K562 (cell line): Measurements from ENCODE around the gene ZNHIT2. TPM values are rescaled to one million over a fixed set of nuclear protein-coding genes. Genes with fewer than 3 reads are reported as not detected.

Source experiments
- ARHGAP35 ChIP-seq: fragments of 450-650 bp; IDR thresholded peaks from 2 replicates; pipeline ENCODE4 v1.6.1; 2018; ENCODE audit not compliant: partially characterized antibody
- CCAR2 ChIP-seq: fragments of 200-400 bp; formaldehyde crosslinking; IDR thresholded peaks from 2 replicates; pipeline ENCODE4 v1.6.1; 2017; ENCODE audit warnings: mild to moderate bottlenecking, low read depth, low read length
- CREM ChIP-seq: IDR thresholded peaks from 2 replicates; pipeline ENCODE4 v1.6.1; 2014; ENCODE audit warnings: antibody characterized with exemption, low read depth
- GABPB1 ChIP-seq: sonication (generic); formaldehyde crosslinking; IDR thresholded peaks from 2 replicates; pipeline ENCODE4 v1.8.0; 2022; ENCODE audit warnings: mild to moderate bottlenecking, missing genetic modification reagents
- JUNB ChIP-seq: fragments of 450-650 bp; formaldehyde crosslinking; conservative IDR thresholded peaks from 2 replicates; pipeline ENCODE4 v1.4.0; 2020; ENCODE audit warnings: mild to moderate bottlenecking
- KLF6 ChIP-seq: fragments of 250-450 bp; sonication (Bioruptor Pico); IDR thresholded peaks from 2 replicates; pipeline ENCODE4 v1.4.0; 2020; ENCODE audit warnings: mild to moderate bottlenecking, moderate library complexity, borderline replicate concordance
- MEF2A ChIP-seq: IDR thresholded peaks from 2 replicates; pipeline ENCODE4 v1.6.1; 2011; ENCODE audit warnings: low read depth, mild to moderate bottlenecking, low read length, moderate library complexity; ENCODE audit not compliant: control insufficient read depth
- MEF2D ChIP-seq: conservative IDR thresholded peaks from 2 replicates; pipeline ENCODE4 v1.6.1; 2016; ENCODE audit warnings: low read depth, missing genetic modification characterization, missing compliant biosample characterization
- MYC ChIP-seq, 2 experiments: fragments of 250-450 bp in 1 of 2; sonication (Bioruptor Pico) in 1 of 2; IDR thresholded peaks; 2 replicates each; pipeline versions ENCODE4 v1.5.1 to v1.6.1; 2012 to 2021; ENCODE audit warnings: low read depth in 2 of 2, borderline replicate concordance in 1 of 2, improper control_type of control experiment in 1 of 2, low read length in 1 of 2, mild to moderate bottlenecking in 1 of 2, moderate library complexity in 1 of 2
- PHF8 ChIP-seq: fragments of 200-600 bp; sonication (generic); IDR thresholded peaks from 2 replicates; pipeline ENCODE4 v1.6.1; 2012; ENCODE audit warnings: mixed run types, mild to moderate bottlenecking, inconsistent platforms, low read length, moderate library complexity, borderline replicate concordance
- SP1 ChIP-seq: sonication (generic); formaldehyde crosslinking; IDR thresholded peaks from 2 replicates; pipeline ENCODE4 v1.8.1; 2022; ENCODE audit warnings: mild to moderate bottlenecking, missing genetic modification reagents
- SPI1 ChIP-seq: IDR thresholded peaks from 2 replicates; pipeline ENCODE4 v1.6.1; 2011; ENCODE audit warnings: low read depth, low read length, control low read depth, borderline replicate concordance
- STAT5A ChIP-seq: IDR thresholded peaks from 2 replicates; pipeline ENCODE4 v1.6.1; 2012; ENCODE audit warnings: low read length, inconsistent platforms, borderline replicate concordance
- USF1 ChIP-seq: sonication (generic); formaldehyde crosslinking; IDR thresholded peaks from 2 replicates; pipeline ENCODE4 v1.9.0; 2022; ENCODE audit warnings: mild to moderate bottlenecking, missing genetic modification reagents
- ZEB2 ChIP-seq: fragments of 450-650 bp; IDR thresholded peaks from 2 replicates; pipeline ENCODE4 v1.6.1; 2016
- ZNF695 ChIP-seq: fragments of 450-650 bp; formaldehyde crosslinking; IDR thresholded peaks from 2 replicates; pipeline ENCODE4 v1.4.0; 2020; ENCODE audit warnings: mild to moderate bottlenecking, moderate library complexity
- polyA plus RNA-seq, 8 experiments: library from polyadenylated mRNA; depleted of rRNA in 4 of 8; stranded (reverse) in 5 of 8; unstranded in 3 of 8; fragments of >200 nt; fragmentation: Nextera tagmentation in 2 of 8; fragmentation: Illumina TruSeq in 1 of 8; extraction: Ambion mirVana in 2 of 8; extraction: Trizol in 1 of 8; gene quantifications; 2 replicates each; pipeline versions ENCODE4 v1.2.1 to v1.2.3, GENCODE V29; 2011 to 2014; ENCODE audit warnings: inconsistent platforms in 1 of 8, missing spikeins in 1 of 8
- total RNA-seq, 7 experiments: library from RNA; depleted of rRNA in 6 of 7; stranded (reverse); fragments of >200 nt in 6 of 7; fragmentation: Illumina TruSeq in 2 of 7; extraction: Trizol in 2 of 7; gene quantifications; 2 replicates each; pipeline versions ENCODE4 v1.2.1 to v1.2.3, GENCODE V29; 2011 to 2021; ENCODE audit warnings: low replicate concordance in 1 of 7
- TF ChIP-seq, protein P1 (sequence below): fragments of 450-650 bp; IDR thresholded peaks from 2 replicates; pipeline ENCODE4 v1.6.1; 2016; ENCODE audit warnings: mild to moderate bottlenecking
- TF ChIP-seq, protein P2 (sequence below), 2 experiments: fragments of 200-800 bp in 1 of 2; sonication (Bioruptor generic) in 1 of 2; sonication (generic) in 1 of 2; formaldehyde crosslinking in 1 of 2; IDR thresholded peaks in 1 of 2; conservative IDR thresholded peaks in 1 of 2; 2 replicates each; pipeline versions ENCODE4 v1.5.0 to v1.6.1; 2016 to 2020; ENCODE audit warnings: missing compliant biosample characterization in 1 of 2, missing genetic modification characterization in 1 of 2, missing genetic modification reagents in 1 of 2
- TF ChIP-seq, protein P3 (sequence below), 2 experiments: IDR thresholded peaks; 2 replicates each; pipeline ENCODE4 v1.6.1; 2012; ENCODE audit warnings: improper control_type of control experiment in 2 of 2, low read depth in 2 of 2, low read length in 2 of 2, borderline replicate concordance in 1 of 2

The ZNHIT2 gene
- total and polyA plus RNA-seq, 9 of the 15 experiments (the other 6 are each of a cell fraction or from before 2014, with no cell fraction given), result 0.08 to 39.0 (median 2.5) TPM

- TF ChIP-seq, protein P1, sequence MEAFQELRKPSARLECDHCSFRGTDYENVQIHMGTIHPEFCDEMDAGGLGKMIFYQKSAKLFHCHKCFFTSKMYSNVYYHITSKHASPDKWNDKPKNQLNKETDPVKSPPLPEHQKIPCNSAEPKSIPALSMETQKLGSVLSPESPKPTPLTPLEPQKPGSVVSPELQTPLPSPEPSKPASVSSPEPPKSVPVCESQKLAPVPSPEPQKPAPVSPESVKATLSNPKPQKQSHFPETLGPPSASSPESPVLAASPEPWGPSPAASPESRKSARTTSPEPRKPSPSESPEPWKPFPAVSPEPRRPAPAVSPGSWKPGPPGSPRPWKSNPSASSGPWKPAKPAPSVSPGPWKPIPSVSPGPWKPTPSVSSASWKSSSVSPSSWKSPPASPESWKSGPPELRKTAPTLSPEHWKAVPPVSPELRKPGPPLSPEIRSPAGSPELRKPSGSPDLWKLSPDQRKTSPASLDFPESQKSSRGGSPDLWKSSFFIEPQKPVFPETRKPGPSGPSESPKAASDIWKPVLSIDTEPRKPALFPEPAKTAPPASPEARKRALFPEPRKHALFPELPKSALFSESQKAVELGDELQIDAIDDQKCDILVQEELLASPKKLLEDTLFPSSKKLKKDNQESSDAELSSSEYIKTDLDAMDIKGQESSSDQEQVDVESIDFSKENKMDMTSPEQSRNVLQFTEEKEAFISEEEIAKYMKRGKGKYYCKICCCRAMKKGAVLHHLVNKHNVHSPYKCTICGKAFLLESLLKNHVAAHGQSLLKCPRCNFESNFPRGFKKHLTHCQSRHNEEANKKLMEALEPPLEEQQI, result no peak
- TF ChIP-seq USF1 (CRISPR knock-in tag) (peak; percentile 30; the same call in 1 of the 2 replicates), PHF8 (peak; percentile 81; the same call in 1 of the 2 replicates), GABPB1 (CRISPR knock-in tag) (peak; percentile 99), MEF2D (tag) (0 out of 2 replicates have a peak, but pooled peaks have one; percentile 53), KLF6 (CRISPR knock-in tag) (peak; percentile 73; the same call in 1 of the 2 replicates), ARHGAP35 (no peak), CCAR2 (peak; percentile 89; the same call in 1 of the 2 replicates), MEF2A (peak; percentile 82), ZNF695 (CRISPR knock-in tag) (no peak), STAT5A (peak; percentile 61; the same call in 1 of the 2 replicates), ZEB2 (peak; percentile 99), JUNB (CRISPR knock-in tag) (no peak), SPI1 (0 out of 2 replicates have a peak, but pooled peaks have one; percentile 9), MYC (IDR thresholded peaks at IDR 0.05; ENCODE audit: low read depth, low read length) (peak; percentile 88), MYC (CRISPR knock-in tag; IDR thresholded peaks at IDR 0.05; ENCODE audit: borderline replicate concordance, low read depth) (peak; percentile 72; the same call in 1 of the 2 replicates), SP1 (peak; percentile 91), CREM (peak; percentile 86)
- TF ChIP-seq, protein P2, sequence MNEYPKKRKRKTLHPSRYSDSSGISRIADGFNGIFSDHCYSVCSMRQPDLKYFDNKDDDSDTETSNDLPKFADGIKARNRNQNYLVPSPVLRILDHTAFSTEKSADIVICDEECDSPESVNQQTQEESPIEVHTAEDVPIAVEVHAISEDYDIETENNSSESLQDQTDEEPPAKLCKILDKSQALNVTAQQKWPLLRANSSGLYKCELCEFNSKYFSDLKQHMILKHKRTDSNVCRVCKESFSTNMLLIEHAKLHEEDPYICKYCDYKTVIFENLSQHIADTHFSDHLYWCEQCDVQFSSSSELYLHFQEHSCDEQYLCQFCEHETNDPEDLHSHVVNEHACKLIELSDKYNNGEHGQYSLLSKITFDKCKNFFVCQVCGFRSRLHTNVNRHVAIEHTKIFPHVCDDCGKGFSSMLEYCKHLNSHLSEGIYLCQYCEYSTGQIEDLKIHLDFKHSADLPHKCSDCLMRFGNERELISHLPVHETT (CRISPR knock-in tag; conservative IDR thresholded peaks at IDR 0.05 in 1 of 2, IDR thresholded peaks at IDR 0.05 in 1 of 2), result peak in 1 of 2 experiments; percentile 95; a peak in 3 of 4 replicates
- TF ChIP-seq, protein P3, sequence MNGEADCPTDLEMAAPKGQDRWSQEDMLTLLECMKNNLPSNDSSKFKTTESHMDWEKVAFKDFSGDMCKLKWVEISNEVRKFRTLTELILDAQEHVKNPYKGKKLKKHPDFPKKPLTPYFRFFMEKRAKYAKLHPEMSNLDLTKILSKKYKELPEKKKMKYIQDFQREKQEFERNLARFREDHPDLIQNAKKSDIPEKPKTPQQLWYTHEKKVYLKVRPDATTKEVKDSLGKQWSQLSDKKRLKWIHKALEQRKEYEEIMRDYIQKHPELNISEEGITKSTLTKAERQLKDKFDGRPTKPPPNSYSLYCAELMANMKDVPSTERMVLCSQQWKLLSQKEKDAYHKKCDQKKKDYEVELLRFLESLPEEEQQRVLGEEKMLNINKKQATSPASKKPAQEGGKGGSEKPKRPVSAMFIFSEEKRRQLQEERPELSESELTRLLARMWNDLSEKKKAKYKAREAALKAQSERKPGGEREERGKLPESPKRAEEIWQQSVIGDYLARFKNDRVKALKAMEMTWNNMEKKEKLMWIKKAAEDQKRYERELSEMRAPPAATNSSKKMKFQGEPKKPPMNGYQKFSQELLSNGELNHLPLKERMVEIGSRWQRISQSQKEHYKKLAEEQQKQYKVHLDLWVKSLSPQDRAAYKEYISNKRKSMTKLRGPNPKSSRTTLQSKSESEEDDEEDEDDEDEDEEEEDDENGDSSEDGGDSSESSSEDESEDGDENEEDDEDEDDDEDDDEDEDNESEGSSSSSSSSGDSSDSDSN (IDR thresholded peaks at IDR 0.05; ENCODE audit: borderline replicate concordance in 1 of 2, low read depth in 2 of 2, low read length in 2 of 2), result no peak
Measured at GRCh38 chr11:65095974-65096806, 21.3 kb downstream of the ZNHIT2 start, which contains the start of gene VPS51 (continued).
